ENCODE measurements around the gene HOXA6. TPM values are rescaled to one million over a fixed set of nuclear protein-coding genes. Genes with fewer than 3 reads are reported as not detected.

HOXA6 gene
- total RNA-seq, 1 experiment from 2014 or later = not detected

- no peak for TF ChIP-seq CBFB (CRISPR knock-in tag; IDR thresholded peaks at IDR 0.05; ENCODE audit: low read depth)
Measured at GRCh38 chr7:27142580-27143022, 5.0 kb downstream of the HOXA6 start (continued).

GRCh38 chr7:27141923-27142579 lies 5.5 kb downstream of the HOXA6 start:
- TF ChIP-seq HMGA2 (CRISPR knock-in tag; IDR thresholded peaks at IDR 0.05) (no peak), ZNF317 (CRISPR knock-in tag; IDR thresholded peaks at IDR 0.05; ENCODE audit: borderline replicate concordance, low read depth) (no peak), NR2C2 (CRISPR knock-in tag; IDR thresholded peaks at IDR 0.05) (no peak), NFYB (CRISPR knock-in tag; conservative IDR thresholded peaks at IDR 0.05; ENCODE audit: low read depth) (no peak)
- peaks cover 100% of the 10 kb centered on the region for H3K27me3 Mint-ChIP-seq (ENCODE audit: low read depth)
- H3K4me1 Mint-ChIP-seq = peaks cover 20% of the 10 kb centered on the region
- CTCF ChIA-PET = interaction anchor here (0.9 to 3.8 kb wide), 12 partner anchors 8 to 767 kb away, joined by 3 to 39 read pairs (median 6); partner anchors contain the start of genes HOXA13, HOXA3 and HOXA7
- peak overlapping the region; percentile 74 for H3K4me3 Mint-ChIP-seq
- no peaks in the 10 kb centered on the region for H3K9me3 Mint-ChIP-seq
- POLR2A ChIA-PET = no interaction called here
- DNase-seq (ENCODE audit: low spot score) (peak; percentile 43), ATAC-seq (peak; percentile 24)
- no peaks in the 10 kb centered on the region for H3K36me3 Mint-ChIP-seq
- H3K27ac Mint-ChIP-seq = no peak overlapping the region

GRCh38 chr7:27141137-27141922 lies 6.2 kb downstream of the HOXA6 start:
- Mint-ChIP-seq H3K27me3 (ENCODE audit: low read depth) (peaks cover 100% of the 10 kb centered on the region), H3K4me1 (peaks cover 20% of the 10 kb centered on the region), H3K4me3 (no peak overlapping the region), H3K27ac (no peak overlapping the region), H3K36me3 (no peaks in the 10 kb centered on the region), H3K9me3 (no peaks in the 10 kb centered on the region)
- TF ChIP-seq NFATC4 (CRISPR knock-in tag; IDR thresholded peaks at IDR 0.05) (no peak), NR2C2 (CRISPR knock-in tag; IDR thresholded peaks at IDR 0.05) (no peak), ZNF317 (CRISPR knock-in tag; IDR thresholded peaks at IDR 0.05; ENCODE audit: borderline replicate concordance, low read depth) (no peak), GABPB1 (CRISPR knock-in tag; IDR thresholded peaks at IDR 0.05) (no peak), ATF1 (CRISPR knock-in tag; IDR thresholded peaks at IDR 0.05) (no peak), USF2 (CRISPR knock-in tag; IDR thresholded peaks at IDR 0.05) (no peak), FOXK1 (CRISPR knock-in tag; IDR thresholded peaks at IDR 0.05) (no peak), NFE2L1 (CRISPR knock-in tag; IDR thresholded peaks at IDR 0.05) (no peak), ELF4 (CRISPR knock-in tag; IDR thresholded peaks at IDR 0.05; ENCODE audit: low read depth) (no peak), MAX (CRISPR knock-in tag; IDR thresholded peaks at IDR 0.05) (no peak), ZBTB43 (CRISPR knock-in tag; IDR thresholded peaks at IDR 0.05) (no peak), ZNF512 (CRISPR knock-in tag; IDR thresholded peaks at IDR 0.05; ENCODE audit: borderline replicate concordance) (no peak)
- ChIA-PET POLR2A (no interaction called here), CTCF (interaction anchor here (0.9 to 3.8 kb wide), 5 partner anchors 9 to 284 kb away, joined by 3 to 39 read pairs (median 3); partner anchors contain the start of gene HOXA7)
- DNase-seq (ENCODE audit: low spot score) = no peak
- no peak for ATAC-seq
